Right atrium auricular region (tissue), 2 donors: ENCODE results near the gene TLDC2. TPM values are rescaled to one million over a fixed set of nuclear protein-coding genes. Genes with fewer than 3 reads are reported as not detected.
"Not testable (repeated sequence)": the region's sequence is repeated elsewhere in the genome, so short reads cannot be mapped to it uniquely, and the experiment has no call there.

Experiments used
- DNase-seq: peaks from one replicate; pipeline ENCODE4 v3.0.0-alpha.2; 2019; ENCODE audit warnings: low spot score
- H3K27ac ChIP-seq, 2 donors: fragments of 200-600 bp; sonication (generic); 1 replicate in 1 of 2; 2 replicates in 1 of 2; pipeline ENCODE4 v1.5.1; 2016 to 2019
- H3K27me3 ChIP-seq, 2 donors: fragments of 200-600 bp; sonication (generic); one replicate each; pipeline versions ENCODE4 v1.5.1 to v1.6.0; 2017 to 2019
- H3K36me3 ChIP-seq: fragments of 200-600 bp; sonication (generic); one replicate; pipeline ENCODE4 v1.5.1; 2016
- H3K4me1 ChIP-seq, 2 donors: fragments of 200-600 bp; sonication (generic); one replicate each; pipeline versions ENCODE4 v1.5.1 to v1.6.0; 2017 to 2019
- H3K4me3 ChIP-seq, 2 donors: fragments of 200-600 bp; sonication (generic); 1 replicate in 1 of 2; 2 replicates in 1 of 2; pipeline ENCODE4 v1.5.1; 2017 to 2019; ENCODE audit warnings: mild to moderate bottlenecking in 1 of 2, moderate library complexity in 1 of 2
- H3K9me3 ChIP-seq, 2 donors: fragments of 200-600 bp; sonication (generic); one replicate each; pipeline ENCODE4 v1.5.1; 2019
- CTCF ChIP-seq, 2 donors: fragments of 200-600 bp; sonication (generic); IDR thresholded peaks; one replicate each; pipeline ENCODE4 v1.5.1; 2019; ENCODE audit warnings: antibody characterized with exemption in 2 of 2
- total RNA-seq, 2 donors: library from RNA; depleted of rRNA; stranded (reverse); fragments of >200 nt; gene quantifications; one replicate each; pipeline ENCODE4 v1.1.0, GENCODE V29; 2016

TLDC2 gene
- total RNA-seq, 2 donors from 2014 or later, result 0.30 TPM; not detected in 1

- H3K4me1 ChIP-seq, result peaks cover 0 to 15% of the 10 kb centered on the region in 2 donors
- H3K27me3 ChIP-seq, result no peaks in the 10 kb centered on the region
- no peak for DNase-seq
- TF ChIP-seq CTCF (IDR thresholded peaks at IDR 0.05), result no peak
- no peaks in the 10 kb centered on the region for H3K9me3 ChIP-seq
- H3K27ac ChIP-seq, result no peak overlapping the region
- peaks cover 100% of the 10 kb centered on the region for H3K36me3 ChIP-seq
- no peak overlapping the region for H3K4me3 ChIP-seq
Measured at GRCh38 chr20:36927704-36928103, 51.8 kb downstream of the TLDC2 start.

GRCh38 chr20:36929290-36929689 lies 53.4 kb downstream of the TLDC2 start:
- H3K36me3 ChIP-seq, result peaks cover 99% of the 10 kb centered on the region
- no peak overlapping the region for H3K4me3 ChIP-seq
- no peak for TF ChIP-seq CTCF (IDR thresholded peaks at IDR 0.05)
- DNase-seq, result no peak
- no peaks in the 10 kb centered on the region for H3K27me3 ChIP-seq
- peaks cover 0 to 15% of the 10 kb centered on the region in 2 donors for H3K4me1 ChIP-seq
- no peak overlapping the region for H3K27ac ChIP-seq
- no peaks in the 10 kb centered on the region for H3K9me3 ChIP-seq

- Histone ChIP-seq H3K27me3 (no peaks in the 10 kb centered on the region), H3K4me1 (peaks cover 0 to 15% of the 10 kb centered on the region in 2 donors), H3K36me3 (peaks cover 99% of the 10 kb centered on the region), H3K4me3 (no peak overlapping the region), H3K27ac (no peak overlapping the region), H3K9me3 (no peaks in the 10 kb centered on the region)
- DNase-seq, result no peak
- TF ChIP-seq CTCF (IDR thresholded peaks at IDR 0.05), result no peak
Measured at GRCh38 chr20:36929691-36930090, 53.8 kb downstream of the TLDC2 start.

- Histone ChIP-seq H3K4me1 (peaks cover 0 to 31% of the 10 kb centered on the region in 2 donors), H3K36me3 (peaks cover 95% of the 10 kb centered on the region)
- not testable (repeated sequence) for DNase-seq, H3K27ac ChIP-seq, H3K27me3 ChIP-seq, H3K4me3 ChIP-seq, H3K9me3 ChIP-seq
Measured at GRCh38 chr20:36932067-36932466, 56.1 kb downstream of the TLDC2 start.

GRCh38 chr20:36932476-36933426 lies 56.8 kb downstream of the TLDC2 start:
- no peaks in the 10 kb centered on the region for H3K27me3 ChIP-seq
- H3K4me3 ChIP-seq, result no peak overlapping the region
- peaks cover 88% of the 10 kb centered on the region for H3K36me3 ChIP-seq
- H3K9me3 ChIP-seq, result no peaks in the 10 kb centered on the region
- no peak for TF ChIP-seq CTCF (IDR thresholded peaks at IDR 0.05)
- H3K4me1 ChIP-seq, result peaks cover 0 to 38% of the 10 kb centered on the region in 2 donors
- DNase-seq, result no peak
- no peak overlapping the region for H3K27ac ChIP-seq

GRCh38 chr20:36933571-36933970 lies 57.6 kb downstream of the TLDC2 start:
- not testable (repeated sequence) for H3K9me3 ChIP-seq, DNase-seq, H3K27ac ChIP-seq, H3K4me3 ChIP-seq, H3K27me3 ChIP-seq
- Histone ChIP-seq H3K4me1 (peaks cover 0 to 46% of the 10 kb centered on the region in 2 donors), H3K36me3 (peaks cover 87% of the 10 kb centered on the region)
